SK-N-SH treated with all-trans-retinoic acid at 6 μM for 48 hours (cell line): Measurements from ENCODE around the gene CDH11.

ENCODE experiments used
- ATAC-seq: fragments of 200-7000 bp; cut with Tn5 transposase; 3 replicates; pipeline ENCODE4 v1.9.1; 2020; ENCODE audit warnings: mild to moderate bottlenecking, moderate library complexity
- ARNTL ChIP-seq: fragments of 450-650 bp; formaldehyde crosslinking; IDR thresholded peaks from 2 replicates; pipeline ENCODE4 v1.5.0; 2020; ENCODE audit warnings: low read depth, mild to moderate bottlenecking, moderate library complexity, borderline replicate concordance
- BACH2 ChIP-seq: fragments of 250-450 bp; sonication (Bioruptor Pico); IDR thresholded peaks from 2 replicates; pipeline ENCODE4 v1.9.0; 2021; ENCODE audit warnings: mild to moderate bottlenecking, borderline replicate concordance
- CSDC2 ChIP-seq: fragments of 250-450 bp; sonication (Bioruptor Pico); IDR thresholded peaks from 2 replicates; pipeline ENCODE4 v1.5.0; 2020; ENCODE audit warnings: mild to moderate bottlenecking, moderate library complexity
- GLIS3 ChIP-seq: fragments of 250-450 bp; sonication (Bioruptor Pico); IDR thresholded peaks from 2 replicates; pipeline ENCODE4 v1.5.0; 2020; ENCODE audit warnings: mild to moderate bottlenecking, moderate library complexity
- ISL1 ChIP-seq: fragments of 250-450 bp; sonication (Bioruptor Pico); IDR thresholded peaks from 2 replicates; pipeline ENCODE4 v2.1.2; 2022; ENCODE audit warnings: mild to moderate bottlenecking, moderate library complexity
- OSR1 ChIP-seq: fragments of 250-450 bp; sonication (Bioruptor Pico); IDR thresholded peaks from 2 replicates; pipeline ENCODE4 v1.8.0; 2022; ENCODE audit warnings: moderate library complexity, mild to moderate bottlenecking, inconsistent platforms
- PPARA ChIP-seq: fragments of 250-450 bp; sonication (Bioruptor Pico); IDR thresholded peaks from 2 replicates; pipeline ENCODE4 v1.5.0; 2020; ENCODE audit warnings: mild to moderate bottlenecking, borderline replicate concordance
- TOX ChIP-seq: fragments of 250-450 bp; sonication (Bioruptor Pico); IDR thresholded peaks from 2 replicates; pipeline ENCODE4 v1.8.0; 2021; ENCODE audit warnings: mild to moderate bottlenecking, moderate library complexity, borderline replicate concordance
- ZC3H10 ChIP-seq: fragments of 250-450 bp; sonication (Bioruptor Pico); IDR thresholded peaks from 2 replicates; pipeline ENCODE4 v1.5.1; 2021; ENCODE audit warnings: mild to moderate bottlenecking, moderate library complexity
- ZFP3 ChIP-seq: fragments of 250-450 bp; sonication (Bioruptor Pico); IDR thresholded peaks from 2 replicates; pipeline ENCODE4 v1.5.0; 2020; ENCODE audit warnings: mild to moderate bottlenecking, moderate library complexity
- ZFP30 ChIP-seq: fragments of 450-650 bp; formaldehyde crosslinking; IDR thresholded peaks from 2 replicates; pipeline ENCODE4 v1.5.0; 2022; ENCODE audit warnings: mild to moderate bottlenecking, moderate library complexity
- ZNF565 ChIP-seq: fragments of 450-650 bp; formaldehyde crosslinking; conservative IDR thresholded peaks from 2 replicates; pipeline ENCODE4 v1.5.0; 2020; ENCODE audit warnings: low read depth, mild to moderate bottlenecking, moderate library complexity
- ZNF70 ChIP-seq: fragments of 450-650 bp; formaldehyde crosslinking; IDR thresholded peaks from 2 replicates; pipeline ENCODE4 v1.5.0; 2020; ENCODE audit warnings: mild to moderate bottlenecking, moderate library complexity
- ZNF8 ChIP-seq: fragments of 450-650 bp; formaldehyde crosslinking; IDR thresholded peaks from 2 replicates; pipeline ENCODE4 v1.5.0; 2020; ENCODE audit warnings: mild to moderate bottlenecking, moderate library complexity
- TF ChIP-seq, protein P1 (sequence below): fragments of 250-450 bp; sonication (Bioruptor Pico); IDR thresholded peaks from 2 replicates; pipeline ENCODE4 v1.5.0; 2020; ENCODE audit warnings: mild to moderate bottlenecking, moderate library complexity
- TF ChIP-seq, protein P2 (sequence below): fragments of 250-450 bp; sonication (Bioruptor Pico); IDR thresholded peaks from 2 replicates; pipeline ENCODE4 v1.8.0; 2020; ENCODE audit warnings: mild to moderate bottlenecking, moderate library complexity, borderline replicate concordance
- TF ChIP-seq, protein P3 (sequence below): fragments of 250-450 bp; sonication (Bioruptor Pico); IDR thresholded peaks from 2 replicates; pipeline ENCODE4 v1.5.1; 2020; ENCODE audit warnings: low read depth, mild to moderate bottlenecking, moderate library complexity
- TF ChIP-seq, protein P4 (sequence below): fragments of 250-450 bp; sonication (Bioruptor Pico); IDR thresholded peaks from 2 replicates; pipeline ENCODE4 v1.5.1; 2021; ENCODE audit warnings: mild to moderate bottlenecking, moderate library complexity

The CDH11 gene

DNA sequence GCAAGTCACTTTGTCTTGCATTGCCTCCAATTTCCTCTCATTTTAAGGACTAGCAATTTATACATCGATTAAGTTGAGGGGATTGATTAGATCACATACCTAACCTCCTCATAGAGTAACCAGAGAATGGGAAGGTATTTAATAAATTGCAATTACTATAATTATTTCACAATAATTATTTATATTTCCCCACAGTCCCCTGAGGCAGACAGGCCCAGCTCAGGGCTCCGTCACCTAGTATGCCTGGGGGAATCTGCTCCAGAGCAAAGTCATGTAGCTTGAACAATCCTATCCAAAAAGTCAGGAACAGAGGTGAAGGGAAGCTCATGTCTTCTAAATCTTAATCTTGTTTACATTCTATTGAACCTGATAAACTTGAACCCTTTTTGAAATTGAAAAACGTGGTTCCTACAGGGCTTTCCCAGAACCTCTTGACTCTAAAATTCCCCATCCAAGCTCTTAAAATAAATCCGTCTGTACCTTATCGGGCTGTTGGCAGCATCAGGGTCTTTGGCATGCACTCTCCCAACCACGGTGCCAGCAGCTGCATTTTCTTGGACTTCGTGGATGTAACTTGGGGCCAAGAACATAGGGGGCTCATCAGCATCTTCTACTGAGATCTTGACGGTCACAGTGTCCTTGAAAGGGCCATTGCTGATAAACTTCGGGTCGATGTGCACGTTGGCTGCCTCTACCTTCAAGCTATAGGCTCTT lies 140.1 kb downstream of the CDH11 start (continued):
- TF ChIP-seq, protein P1, sequence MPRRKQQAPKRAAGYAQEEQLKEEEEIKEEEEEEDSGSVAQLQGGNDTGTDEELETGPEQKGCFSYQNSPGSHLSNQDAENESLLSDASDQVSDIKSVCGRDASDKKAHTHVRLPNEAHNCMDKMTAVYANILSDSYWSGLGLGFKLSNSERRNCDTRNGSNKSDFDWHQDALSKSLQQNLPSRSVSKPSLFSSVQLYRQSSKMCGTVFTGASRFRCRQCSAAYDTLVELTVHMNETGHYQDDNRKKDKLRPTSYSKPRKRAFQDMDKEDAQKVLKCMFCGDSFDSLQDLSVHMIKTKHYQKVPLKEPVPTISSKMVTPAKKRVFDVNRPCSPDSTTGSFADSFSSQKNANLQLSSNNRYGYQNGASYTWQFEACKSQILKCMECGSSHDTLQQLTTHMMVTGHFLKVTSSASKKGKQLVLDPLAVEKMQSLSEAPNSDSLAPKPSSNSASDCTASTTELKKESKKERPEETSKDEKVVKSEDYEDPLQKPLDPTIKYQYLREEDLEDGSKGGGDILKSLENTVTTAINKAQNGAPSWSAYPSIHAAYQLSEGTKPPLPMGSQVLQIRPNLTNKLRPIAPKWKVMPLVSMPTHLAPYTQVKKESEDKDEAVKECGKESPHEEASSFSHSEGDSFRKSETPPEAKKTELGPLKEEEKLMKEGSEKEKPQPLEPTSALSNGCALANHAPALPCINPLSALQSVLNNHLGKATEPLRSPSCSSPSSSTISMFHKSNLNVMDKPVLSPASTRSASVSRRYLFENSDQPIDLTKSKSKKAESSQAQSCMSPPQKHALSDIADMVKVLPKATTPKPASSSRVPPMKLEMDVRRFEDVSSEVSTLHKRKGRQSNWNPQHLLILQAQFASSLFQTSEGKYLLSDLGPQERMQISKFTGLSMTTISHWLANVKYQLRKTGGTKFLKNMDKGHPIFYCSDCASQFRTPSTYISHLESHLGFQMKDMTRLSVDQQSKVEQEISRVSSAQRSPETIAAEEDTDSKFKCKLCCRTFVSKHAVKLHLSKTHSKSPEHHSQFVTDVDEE (CRISPR knock-in tag): no peak
- no peak for TF ChIP-seq GLIS3

DNA sequence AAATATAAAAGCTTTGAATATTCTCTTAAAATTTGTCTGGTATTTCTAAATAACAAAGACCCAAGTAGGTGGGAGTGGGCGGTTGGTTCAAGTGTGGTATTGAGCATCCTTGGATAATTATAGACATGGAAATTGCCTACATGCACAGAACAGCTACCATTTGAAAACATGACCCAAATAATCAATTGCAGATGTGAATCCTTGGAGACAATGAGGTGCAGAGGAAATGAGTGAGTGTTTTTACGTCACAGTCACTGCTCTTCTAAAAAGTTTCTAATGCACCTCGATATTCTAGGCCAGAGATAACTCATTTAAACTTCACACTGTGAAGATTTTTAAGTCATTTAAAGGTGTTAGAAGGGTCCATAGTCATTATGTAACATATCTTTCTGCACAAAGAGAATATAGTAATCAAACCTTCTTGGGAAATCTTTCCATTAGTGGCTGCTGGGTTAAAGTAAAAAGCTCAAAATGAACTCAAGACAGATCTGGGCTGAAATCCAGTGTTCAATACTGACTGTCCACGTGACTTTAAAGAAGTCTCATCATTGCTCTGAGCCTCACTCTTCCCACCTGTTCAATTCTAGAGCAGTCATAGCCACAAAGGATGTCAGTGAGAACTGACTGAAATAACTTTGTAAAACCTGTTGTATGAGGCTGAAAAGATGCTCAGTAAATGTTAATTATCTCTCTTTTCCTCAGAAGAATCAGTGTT lies 144.5 kb downstream of the CDH11 start:
- ATAC-seq: no peak
- TF ChIP-seq CSDC2 (CRISPR knock-in tag) (no peak), ISL1 (CRISPR knock-in tag) (no peak), ZNF8 (CRISPR knock-in tag) (no peak), ARNTL (CRISPR knock-in tag) (no peak), ZFP30 (CRISPR knock-in tag) (no peak), ZNF565 (CRISPR knock-in tag) (no peak), ZFP3 (CRISPR knock-in tag) (no peak), TOX (CRISPR knock-in tag) (no peak), BACH2 (CRISPR knock-in tag) (no peak), ZNF70 (CRISPR knock-in tag) (no peak), PPARA (CRISPR knock-in tag) (no peak)
- TF ChIP-seq, protein P1 (CRISPR knock-in tag): no peak
- TF ChIP-seq, protein P2, sequence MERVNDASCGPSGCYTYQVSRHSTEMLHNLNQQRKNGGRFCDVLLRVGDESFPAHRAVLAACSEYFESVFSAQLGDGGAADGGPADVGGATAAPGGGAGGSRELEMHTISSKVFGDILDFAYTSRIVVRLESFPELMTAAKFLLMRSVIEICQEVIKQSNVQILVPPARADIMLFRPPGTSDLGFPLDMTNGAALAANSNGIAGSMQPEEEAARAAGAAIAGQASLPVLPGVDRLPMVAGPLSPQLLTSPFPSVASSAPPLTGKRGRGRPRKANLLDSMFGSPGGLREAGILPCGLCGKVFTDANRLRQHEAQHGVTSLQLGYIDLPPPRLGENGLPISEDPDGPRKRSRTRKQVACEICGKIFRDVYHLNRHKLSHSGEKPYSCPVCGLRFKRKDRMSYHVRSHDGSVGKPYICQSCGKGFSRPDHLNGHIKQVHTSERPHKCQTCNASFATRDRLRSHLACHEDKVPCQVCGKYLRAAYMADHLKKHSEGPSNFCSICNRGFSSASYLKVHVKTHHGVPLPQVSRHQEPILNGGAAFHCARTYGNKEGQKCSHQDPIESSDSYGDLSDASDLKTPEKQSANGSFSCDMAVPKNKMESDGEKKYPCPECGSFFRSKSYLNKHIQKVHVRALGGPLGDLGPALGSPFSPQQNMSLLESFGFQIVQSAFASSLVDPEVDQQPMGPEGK: no peak
- TF ChIP-seq, protein P3, sequence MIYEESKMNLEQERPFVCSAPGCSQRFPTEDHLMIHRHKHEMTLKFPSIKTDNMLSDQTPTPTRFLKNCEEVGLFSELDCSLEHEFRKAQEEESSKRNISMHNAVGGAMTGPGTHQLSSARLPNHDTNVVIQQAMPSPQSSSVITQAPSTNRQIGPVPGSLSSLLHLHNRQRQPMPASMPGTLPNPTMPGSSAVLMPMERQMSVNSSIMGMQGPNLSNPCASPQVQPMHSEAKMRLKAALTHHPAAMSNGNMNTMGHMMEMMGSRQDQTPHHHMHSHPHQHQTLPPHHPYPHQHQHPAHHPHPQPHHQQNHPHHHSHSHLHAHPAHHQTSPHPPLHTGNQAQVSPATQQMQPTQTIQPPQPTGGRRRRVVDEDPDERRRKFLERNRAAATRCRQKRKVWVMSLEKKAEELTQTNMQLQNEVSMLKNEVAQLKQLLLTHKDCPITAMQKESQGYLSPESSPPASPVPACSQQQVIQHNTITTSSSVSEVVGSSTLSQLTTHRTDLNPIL: no peak
- TF ChIP-seq, all 23 proteins: peak for 0

DNA sequence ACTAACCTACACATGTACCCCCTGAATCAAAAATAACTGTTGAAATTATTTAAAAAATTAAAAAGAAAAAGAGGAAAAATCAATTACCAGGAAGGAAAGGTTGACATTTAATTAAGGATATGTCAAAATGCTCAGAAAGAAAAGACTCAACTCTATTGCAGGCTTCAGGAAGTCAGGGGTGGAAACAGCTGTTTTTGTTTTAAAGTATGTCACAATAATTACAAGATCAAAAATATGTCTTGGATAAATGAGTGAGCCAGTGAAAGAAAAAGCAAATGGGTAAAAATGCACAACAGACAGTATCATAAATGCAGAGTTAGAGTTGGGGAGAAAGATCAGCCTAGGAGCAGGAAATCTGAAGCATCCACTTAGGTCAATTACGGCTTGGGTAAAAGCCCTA lies 146.0 kb downstream of the CDH11 start:
- ATAC-seq: no peak
- TF ChIP-seq, protein P1 (CRISPR knock-in tag): no peak
- TF ChIP-seq ZC3H10 (CRISPR knock-in tag) (no peak), ZFP3 (CRISPR knock-in tag) (no peak), OSR1 (no peak), ZNF70 (CRISPR knock-in tag) (no peak), BACH2 (CRISPR knock-in tag) (no peak), ISL1 (CRISPR knock-in tag) (no peak), CSDC2 (CRISPR knock-in tag) (no peak), ZFP30 (CRISPR knock-in tag) (no peak)
- TF ChIP-seq, protein P4, sequence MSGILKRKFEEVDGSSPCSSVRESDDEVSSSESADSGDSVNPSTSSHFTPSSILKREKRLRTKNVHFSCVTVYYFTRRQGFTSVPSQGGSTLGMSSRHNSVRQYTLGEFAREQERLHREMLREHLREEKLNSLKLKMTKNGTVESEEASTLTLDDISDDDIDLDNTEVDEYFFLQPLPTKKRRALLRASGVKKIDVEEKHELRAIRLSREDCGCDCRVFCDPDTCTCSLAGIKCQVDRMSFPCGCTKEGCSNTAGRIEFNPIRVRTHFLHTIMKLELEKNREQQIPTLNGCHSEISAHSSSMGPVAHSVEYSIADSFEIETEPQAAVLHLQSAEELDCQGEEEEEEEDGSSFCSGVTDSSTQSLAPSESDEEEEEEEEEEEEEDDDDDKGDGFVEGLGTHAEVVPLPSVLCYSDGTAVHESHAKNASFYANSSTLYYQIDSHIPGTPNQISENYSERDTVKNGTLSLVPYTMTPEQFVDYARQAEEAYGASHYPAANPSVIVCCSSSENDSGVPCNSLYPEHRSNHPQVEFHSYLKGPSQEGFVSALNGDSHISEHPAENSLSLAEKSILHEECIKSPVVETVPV: no peak
- TF ChIP-seq, protein P2: no peak
